Gastrocnemius medialis (tissue), 4 donors: ENCODE measurements around the gene PTPRT. TPM values are rescaled to one million over a fixed set of nuclear protein-coding genes. Genes with fewer than 3 reads are reported as not detected.

Source experiments
- ATAC-seq, 2 donors: fragments of 150-250 bp; one replicate each; pipeline ENCODE4 v1.9.1; 2016
- DNase-seq, 2 donors: peaks; one replicate each; pipeline ENCODE4 v3.0.0-alpha.2; 2019
- H3K27ac ChIP-seq, 4 donors: fragments of 200-600 bp; sonication (generic); 1 replicate in 1 of 4; 2 replicates in 3 of 4; pipeline ENCODE4 v1.5.1; 2016 to 2018; ENCODE audit warnings: mild to moderate bottlenecking in 2 of 4, moderate library complexity in 1 of 4
- H3K27me3 ChIP-seq, 3 donors: fragments of 200-600 bp; sonication (generic) in 2 of 3; 1 replicate in 1 of 3; 2 replicates in 2 of 3; pipeline versions ENCODE4 v1.5.1 to v1.6.0; 2016 to 2019; ENCODE audit warnings: mild to moderate bottlenecking in 1 of 3, moderate library complexity in 1 of 3
- H3K36me3 ChIP-seq, 2 donors: fragments of 200-600 bp; sonication (generic) in 1 of 2; one replicate each; pipeline ENCODE4 v1.5.1; 2017 to 2018
- H3K4me1 ChIP-seq, 2 donors: fragments of 200-600 bp; sonication (generic) in 1 of 2; one replicate each; pipeline ENCODE4 v1.5.1; 2016 to 2017; ENCODE audit warnings: mild to moderate bottlenecking in 2 of 2
- H3K4me3 ChIP-seq, 4 donors: fragments of 200-600 bp; sonication (generic) in 3 of 4; 1 replicate in 1 of 4; 2 replicates in 3 of 4; pipeline ENCODE4 v1.5.1; 2016 to 2019; ENCODE audit warnings: mild to moderate bottlenecking in 2 of 4
- H3K9me3 ChIP-seq, 3 donors: fragments of 200-600 bp; sonication (generic) in 2 of 3; 1 replicate in 1 of 3; 2 replicates in 2 of 3; pipeline ENCODE4 v1.5.1; 2016 to 2019
- CTCF ChIP-seq, 5 experiments: fragments of 450-650 bp in 3 of 5; fragments of 200-600 bp in 2 of 5; sonication (generic) in 2 of 5; IDR thresholded peaks in 4 of 5; conservative IDR thresholded peaks in 1 of 5; 1 replicate in 4 of 5; 2 replicates in 1 of 5; pipeline ENCODE4 v1.5.1; 2016 to 2019; ENCODE audit warnings: antibody characterized with exemption in 5 of 5, mild to moderate bottlenecking in 3 of 5, moderate library complexity in 3 of 5
- POLR2A ChIP-seq, 2 donors: fragments of 450-650 bp; IDR thresholded peaks; one replicate each; pipeline ENCODE4 v1.6.1; 2017; ENCODE audit warnings: antibody characterized with exemption in 2 of 2, mild to moderate bottlenecking in 2 of 2, moderate library complexity in 2 of 2
- in situ Hi-C, 4 donors: fragments of 200-750 bp; cut with MboI; loops; one replicate each; pipeline versions ENCODE4 v1.15.0 to v1.8.0; 2017; ENCODE audit warnings: low sequenced_read_pairs in 4 of 4
- intact Hi-C: fragments of 100-400 bp; cut with DNase I; formaldehyde crosslinking; loops from one replicate; pipeline ENCODE4 v1.15.1; 2023; ENCODE audit warnings: low total_unique reads
- total RNA-seq, 4 donors: library from RNA; depleted of rRNA; stranded (reverse); fragments of >200 nt; gene quantifications; one replicate each; pipeline versions ENCODE4 v1.1.0 to v1.2.3, GENCODE V29; 2016

PTPRT gene
- total RNA-seq, 4 donors from 2014 or later = not detected

GRCh38 chr20:42267793-42268384 lies 921.8 kb downstream of the PTPRT start:
- no peaks in the 10 kb centered on the region for H3K4me1 ChIP-seq
- in situ Hi-C loops (no loop called here), intact Hi-C loops (no loop called here)
- H3K9me3 ChIP-seq = no peaks in the 10 kb centered on the region
- TF ChIP-seq CTCF (IDR thresholded peaks at IDR 0.05 in 4 of 5, conservative IDR thresholded peaks at IDR 0.05 in 1 of 5) (no peak), POLR2A (IDR thresholded peaks at IDR 0.05) (no peak)
- ATAC-seq = no peak
- H3K36me3 ChIP-seq = no peaks in the 10 kb centered on the region
- H3K27me3 ChIP-seq = no peaks in the 10 kb centered on the region
- no peak overlapping the region for H3K27ac ChIP-seq
- no peak for DNase-seq
- H3K4me3 ChIP-seq = no peak overlapping the region

- in situ Hi-C loops = no loop called here
Observed at GRCh38 chr20:42261766-42262270, 927.9 kb downstream of the PTPRT start.

GRCh38 chr20:42260184-42260583 lies 929.5 kb downstream of the PTPRT start:
- intact Hi-C loops (no loop called here), in situ Hi-C loops (no loop called here)
- no peak overlapping the region for H3K27ac ChIP-seq
- no peaks in the 10 kb centered on the region for H3K36me3 ChIP-seq
- H3K4me3 ChIP-seq = no peak overlapping the region
- no peaks in the 10 kb centered on the region for H3K9me3 ChIP-seq
- TF ChIP-seq CTCF (IDR thresholded peaks at IDR 0.05 in 4 of 5, conservative IDR thresholded peaks at IDR 0.05 in 1 of 5) = no peak
- no peak for ATAC-seq
- H3K4me1 ChIP-seq = no peaks in the 10 kb centered on the region
- no peaks in the 10 kb centered on the region for H3K27me3 ChIP-seq
- no peak for DNase-seq

More at GRCh38 chr20:42261766-42262270, 927.9 kb downstream of the PTPRT start:
- Histone ChIP-seq H3K9me3 (no peaks in the 10 kb centered on the region), H3K27ac (no peak overlapping the region), H3K4me3 (no peak overlapping the region), H3K27me3 (no peaks in the 10 kb centered on the region), H3K36me3 (no peaks in the 10 kb centered on the region), H3K4me1 (no peaks in the 10 kb centered on the region)
- intact Hi-C loops = no loop called here
- no peak for ATAC-seq
- TF ChIP-seq POLR2A (IDR thresholded peaks at IDR 0.05) = no peak
- no peak for TF ChIP-seq CTCF (IDR thresholded peaks at IDR 0.05 in 4 of 5, conservative IDR thresholded peaks at IDR 0.05 in 1 of 5)
- DNase-seq = no peak

GRCh38 chr20:42259389-42259788 lies 930.3 kb downstream of the PTPRT start:
- Histone ChIP-seq H3K4me3 (no peak overlapping the region), H3K36me3 (no peaks in the 10 kb centered on the region), H3K9me3 (no peaks in the 10 kb centered on the region), H3K4me1 (no peaks in the 10 kb centered on the region), H3K27me3 (no peaks in the 10 kb centered on the region), H3K27ac (no peak overlapping the region)
- DNase-seq (no peak), ATAC-seq (no peak)
- intact Hi-C loops (no loop called here), in situ Hi-C loops (no loop called here)
- TF ChIP-seq POLR2A (IDR thresholded peaks at IDR 0.05) (no peak), CTCF (IDR thresholded peaks at IDR 0.05 in 4 of 5, conservative IDR thresholded peaks at IDR 0.05 in 1 of 5) (no peak)
